HCT116 (cell line): ENCODE measurements around the gene CAMK1D. TPM values are rescaled to one million over a fixed set of nuclear protein-coding genes. Genes with fewer than 3 reads are reported as not detected.
A peak's percentile ranks its signal among the peaks of the same experiment; 100 is the strongest.

ENCODE experiments used
- ATAC-seq: fragments of 200-7000 bp; cut with Tn5 transposase; 2 replicates; pipeline ENCODE4 v1.9.1; 2020; ENCODE audit warnings: mild to moderate bottlenecking, moderate library complexity
- BruUV-seq: library from RNA; stranded (reverse); fragments of 400-500 nt; replicated peaks from 2 replicates; lab custom pipeline; 2021; lab: Mats Ljungman, UMichigan
- CTCF ChIA-PET: fragments of 300-600 bp; sonication (Branson Sonifier 250); formaldehyde crosslinking; loops from one replicate; lab custom pipeline; 2021; ENCODE audit warnings: antibody characterized with exemption; lab: Charles Lee
- POLR2A ChIA-PET: fragments of 300-600, 350-600 bp; sonication (Branson Sonifier 250); formaldehyde crosslinking; loops from one replicate; lab custom pipeline; 2021; ENCODE audit warnings: antibody characterized with exemption; lab: Charles Lee
- RAD21 ChIA-PET, 2 experiments: fragments of 300-600 bp; sonication (Branson Sonifier 250); formaldehyde crosslinking; loops; one replicate each; lab custom pipeline; 2023; ENCODE audit warnings: low total read pairs in 2 of 2; ENCODE audit not compliant: uncharacterized antibody in 2 of 2, unreplicated experiment in 2 of 2, low non-redundant PET in 1 of 2; lab: Charles Lee
- DNase-seq: peaks from one replicate; pipeline ENCODE4 v3.0.0-alpha.2; 2010; ENCODE audit warnings: low read depth, low spot score
- H2AFZ ChIP-seq: fragments of 200-600 bp; shearing (Covaris generic), sonication (generic); 2 replicates; pipeline ENCODE4 v1.6.1; 2017; ENCODE audit warnings: low read depth, mixed run types, mixed read lengths, antibody characterized with exemption, low read length; ENCODE audit not compliant: poor library complexity, severe bottlenecking
- H3K27ac ChIP-seq: 2 replicates; pipeline ENCODE4 v1.5.1; 2012; ENCODE audit warnings: low read depth, low read length
- H3K27me3 ChIP-seq: fragments of 200-600 bp; sonication (generic); 2 replicates; pipeline ENCODE4 v1.6.1; 2016; ENCODE audit warnings: mixed run types, low read length, mixed read lengths; ENCODE audit not compliant: insufficient read depth
- H3K36me3 ChIP-seq, 2 experiments: fragments of 200-500 bp in 1 of 2; fragments of 200-600 bp in 1 of 2; sonication (Bioruptor generic) in 1 of 2; sonication (generic) in 1 of 2; 2 replicates each; pipeline versions ENCODE4 v1.5.1 to v1.6.1; 2014 to 2016; ENCODE audit warnings: low read length in 2 of 2, inconsistent platforms in 1 of 2, mixed read lengths in 1 of 2, mixed run types in 1 of 2; ENCODE audit not compliant: insufficient read depth in 2 of 2, control insufficient read depth in 1 of 2
- H3K4me1 ChIP-seq, 2 experiments: fragments of 200-600 bp in 1 of 2; sonication (generic) in 1 of 2; 2 replicates each; pipeline versions ENCODE4 v1.5.1 to v1.6.1; 2012 to 2017; ENCODE audit warnings: low read length in 2 of 2, inconsistent platforms in 1 of 2, mild to moderate bottlenecking in 1 of 2, mixed read lengths in 1 of 2, mixed run types in 1 of 2, moderate library complexity in 1 of 2; ENCODE audit not compliant: insufficient read depth in 2 of 2, control insufficient read depth in 1 of 2
- H3K4me2 ChIP-seq: fragments of 200-600 bp; sonication (generic); 2 replicates; pipeline ENCODE4 v1.6.1; 2017; ENCODE audit warnings: mixed run types, low read length, mixed read lengths
- H3K4me3 ChIP-seq, 2 experiments: fragments of 200-600 bp in 1 of 2; sonication (generic) in 1 of 2; replicated peaks in 1 of 2; 2 replicates each; pipeline ENCODE4 v1.5.1; 2011 to 2016; ENCODE audit warnings: low read length in 2 of 2, control low read depth in 1 of 2, low read depth in 1 of 2, mild to moderate bottlenecking in 1 of 2, mixed read lengths in 1 of 2, mixed run types in 1 of 2
- H3K79me2 ChIP-seq: fragments of 200-600 bp; sonication (generic); 2 replicates; pipeline ENCODE4 v1.6.1; 2017; ENCODE audit warnings: mild to moderate bottlenecking, mixed run types, low read length, moderate library complexity, mixed read lengths; ENCODE audit not compliant: insufficient read depth
- H3K9ac ChIP-seq: fragments of 200-600 bp; sonication (generic); 2 replicates; pipeline ENCODE4 v1.6.1; 2016; ENCODE audit warnings: low read length, mixed read lengths
- H3K9me2 ChIP-seq: fragments of 200-600 bp; sonication (generic), shearing (Covaris generic); 2 replicates; pipeline ENCODE4 v1.6.1; 2017; ENCODE audit warnings: mixed run types, mild to moderate bottlenecking, moderate library complexity; ENCODE audit not compliant: insufficient read depth
- H3K9me3 ChIP-seq, 2 experiments: fragments of 200-500 bp in 1 of 2; fragments of 200-600 bp in 1 of 2; sonication (Bioruptor generic) in 1 of 2; sonication (generic) in 1 of 2; 2 replicates each; pipeline ENCODE4 v1.6.1; 2014 to 2017; ENCODE audit warnings: low read length in 2 of 2, mixed read lengths in 2 of 2, inconsistent platforms in 1 of 2, low read depth in 1 of 2, mild to moderate bottlenecking in 1 of 2, mixed run types in 1 of 2, moderate library complexity in 1 of 2; ENCODE audit not compliant: control insufficient read depth in 1 of 2, insufficient read depth in 1 of 2
- H4K20me1 ChIP-seq: fragments of 200-600 bp; sonication (generic), shearing (Covaris generic); 2 replicates; pipeline ENCODE4 v1.6.1; 2017; ENCODE audit warnings: mixed run types, mild to moderate bottlenecking, moderate library complexity; ENCODE audit not compliant: insufficient read depth
- CBX3 ChIP-seq: IDR thresholded peaks from 2 replicates; pipeline ENCODE4 v1.6.1; 2012; ENCODE audit warnings: low read depth
- CEBPB ChIP-seq: IDR thresholded peaks from 2 replicates; pipeline ENCODE4 v1.6.1; 2012; ENCODE audit warnings: low read depth
- EGR1 ChIP-seq: IDR thresholded peaks from 2 replicates; pipeline ENCODE4 v1.6.1; 2012; ENCODE audit warnings: low read depth
- ELF1 ChIP-seq: IDR thresholded peaks from 2 replicates; pipeline ENCODE4 v1.6.1; 2012; ENCODE audit warnings: low read depth, borderline replicate concordance
- EZH2 ChIP-seq: fragments of 200-600 bp; sonication (generic); IDR thresholded peaks from 2 replicates; pipeline ENCODE4 v1.6.1; 2017; ENCODE audit warnings: antibody characterized with exemption, mixed run types
- EZH2phosphoT487 ChIP-seq: fragments of 200-600 bp; IDR thresholded peaks from 2 replicates; pipeline ENCODE4 v1.6.1; 2018; ENCODE audit warnings: antibody characterized with exemption, borderline replicate concordance
- POLR2A ChIP-seq: IDR thresholded peaks from 2 replicates; pipeline ENCODE4 v1.7.0; 2011; ENCODE audit warnings: borderline replicate concordance; ENCODE audit not compliant: insufficient read depth, insufficient read length; ENCODE audit errors: extremely low read depth
- POLR2AphosphoS5 ChIP-seq: IDR thresholded peaks from 2 replicates; pipeline ENCODE4 v1.6.1; 2011; ENCODE audit warnings: mild to moderate bottlenecking, low read depth, low read length, moderate library complexity
- TCF7L2 ChIP-seq: IDR thresholded peaks from 2 replicates; pipeline ENCODE4 v1.7.0; 2011; ENCODE audit warnings: borderline replicate concordance, inconsistent platforms; ENCODE audit not compliant: insufficient read depth, insufficient read length; ENCODE audit errors: extremely low read depth
- ZBTB33 ChIP-seq: IDR thresholded peaks from 2 replicates; pipeline ENCODE4 v1.6.1; 2011; ENCODE audit warnings: mild to moderate bottlenecking, low read length, moderate library complexity; ENCODE audit not compliant: insufficient replicate concordance; ENCODE audit errors: extremely low read depth
- ZFX ChIP-seq: fragments of 450-650 bp; IDR thresholded peaks from 2 replicates; pipeline ENCODE4 v1.6.1; 2017
- intact Hi-C: fragments of 100-400 bp; cut with micrococcal nuclease; formaldehyde crosslinking; loops from 2 replicates; pipeline ENCODE4 v1.10.0; 2022
- total RNA-seq: library from RNA; stranded (reverse); gene quantifications from one replicate; pipeline ENCODE4 v1.2.1, GENCODE V29; 2021; ENCODE audit not compliant: unreplicated experiment
- TF ChIP-seq, protein P1 (sequence below), 3 experiments: fragments of 200-600 bp in 1 of 3; sonication (generic) in 1 of 3; IDR thresholded peaks in 2 of 3; conservative IDR thresholded peaks in 1 of 3; 2 replicates each; pipeline ENCODE4 v1.5.1; 2012 to 2017; ENCODE audit warnings: low read depth in 2 of 3, low read length in 2 of 3, antibody characterized with exemption in 1 of 3, borderline replicate concordance in 1 of 3, control low read depth in 1 of 3, mild to moderate bottlenecking in 1 of 3, mixed read lengths in 1 of 3, mixed run types in 1 of 3, moderate library complexity in 1 of 3; ENCODE audit not compliant: insufficient read depth in 1 of 3

The CAMK1D gene
- total RNA-seq, 1 experiment from 2014 or later: 9.6 TPM

DNA sequence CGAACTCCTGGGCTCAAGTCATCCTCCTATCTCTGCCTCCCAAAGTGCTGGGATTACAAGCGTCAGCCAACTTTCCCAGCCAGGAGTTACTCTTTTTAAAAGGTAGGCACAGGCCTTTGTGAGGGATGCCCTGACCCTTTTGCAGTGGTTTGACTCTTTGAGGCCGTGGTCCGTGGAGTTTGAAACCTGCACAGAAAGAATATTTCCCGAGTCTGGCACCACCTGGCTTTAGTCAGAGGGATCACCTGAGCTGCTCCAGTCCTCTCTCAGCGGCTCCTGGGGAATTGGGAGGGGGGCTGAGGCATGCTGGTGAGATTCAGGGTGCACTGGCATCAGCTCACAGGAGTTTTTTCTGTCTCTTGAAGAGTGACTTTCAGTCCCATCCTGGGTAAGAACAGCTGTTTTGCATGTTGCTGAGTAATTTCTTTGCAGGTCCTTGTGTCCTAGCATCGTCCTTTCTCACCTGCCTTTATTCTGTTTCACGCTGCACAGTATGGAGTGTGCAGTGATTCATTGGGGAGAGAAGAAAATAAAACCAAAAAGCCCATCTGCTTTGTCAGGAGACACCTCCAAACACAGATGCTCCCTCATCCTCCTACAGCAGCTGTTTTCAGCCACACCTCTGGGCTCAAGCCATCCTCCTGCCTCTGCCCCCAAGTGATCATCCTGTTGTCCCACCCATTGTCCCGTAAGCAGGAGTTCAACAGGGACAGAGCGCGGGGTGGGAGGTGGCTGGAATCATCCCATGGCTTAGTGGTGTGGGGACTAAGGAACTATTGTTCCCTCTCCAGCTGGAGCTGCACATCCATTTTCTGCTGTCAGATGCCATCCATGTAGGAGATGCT lies 284.7 kb downstream of the CAMK1D start:
- POLR2A ChIA-PET: no interaction called here
- Histone ChIP-seq H2AFZ (no peak overlapping the region), H3K36me3 (no peaks in the 10 kb centered on the region), H4K20me1 (no peaks in the 10 kb centered on the region), H3K79me2 (no peaks in the 10 kb centered on the region), H3K4me2 (no peak overlapping the region), H3K9me3 (no peaks in the 10 kb centered on the region), H3K27me3 (no peaks in the 10 kb centered on the region), H3K27ac (no peak overlapping the region), H3K4me1 (peaks cover 0 to 13% of the 10 kb centered on the region in 2 experiments; a peak in 1 of 4 replicates)
- DNase-seq (no peak), ATAC-seq (no peak)
- RAD21 ChIA-PET: no interaction called here
- CTCF ChIA-PET: no interaction called here
- no peak for TF ChIP-seq TCF7L2
- TF ChIP-seq EZH2phosphoT487: no peak
- TF ChIP-seq, protein P1, sequence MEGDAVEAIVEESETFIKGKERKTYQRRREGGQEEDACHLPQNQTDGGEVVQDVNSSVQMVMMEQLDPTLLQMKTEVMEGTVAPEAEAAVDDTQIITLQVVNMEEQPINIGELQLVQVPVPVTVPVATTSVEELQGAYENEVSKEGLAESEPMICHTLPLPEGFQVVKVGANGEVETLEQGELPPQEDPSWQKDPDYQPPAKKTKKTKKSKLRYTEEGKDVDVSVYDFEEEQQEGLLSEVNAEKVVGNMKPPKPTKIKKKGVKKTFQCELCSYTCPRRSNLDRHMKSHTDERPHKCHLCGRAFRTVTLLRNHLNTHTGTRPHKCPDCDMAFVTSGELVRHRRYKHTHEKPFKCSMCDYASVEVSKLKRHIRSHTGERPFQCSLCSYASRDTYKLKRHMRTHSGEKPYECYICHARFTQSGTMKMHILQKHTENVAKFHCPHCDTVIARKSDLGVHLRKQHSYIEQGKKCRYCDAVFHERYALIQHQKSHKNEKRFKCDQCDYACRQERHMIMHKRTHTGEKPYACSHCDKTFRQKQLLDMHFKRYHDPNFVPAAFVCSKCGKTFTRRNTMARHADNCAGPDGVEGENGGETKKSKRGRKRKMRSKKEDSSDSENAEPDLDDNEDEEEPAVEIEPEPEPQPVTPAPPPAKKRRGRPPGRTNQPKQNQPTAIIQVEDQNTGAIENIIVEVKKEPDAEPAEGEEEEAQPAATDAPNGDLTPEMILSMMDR (IDR thresholded peaks at IDR 0.05 in 2 of 3, conservative IDR thresholded peaks at IDR 0.05 in 1 of 3; ENCODE audit: borderline replicate concordance in 1 of 3, insufficient read depth in 1 of 3, low read depth in 2 of 3, low read length in 2 of 3): peak in 1 of 3 experiments; percentile 4; a peak in 1 of 6 replicates
- TF ChIP-seq, all 23 proteins: peak for 1
- H3K9ac ChIP-seq: no peak overlapping the region
- no peak overlapping the region for H3K4me3 ChIP-seq
- intact Hi-C loops: no loop called here
- BruUV-seq: no TSS peak
- no peaks in the 10 kb centered on the region for H3K9me2 ChIP-seq

DNA sequence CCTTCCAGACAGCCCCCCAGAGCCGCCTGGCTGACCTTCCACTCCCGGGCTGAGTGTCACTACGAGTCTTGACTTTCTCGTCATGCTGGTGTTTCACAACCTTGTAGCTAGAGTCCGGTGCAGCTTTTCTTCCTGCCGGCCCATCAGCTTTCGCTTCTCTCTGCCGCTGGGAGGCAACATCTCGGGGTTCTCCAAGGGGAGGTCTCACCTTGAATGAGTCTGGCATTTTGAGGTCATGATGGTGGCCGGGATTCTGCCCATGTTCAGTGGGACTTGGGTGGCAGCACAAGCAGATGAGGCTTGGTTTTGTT lies 285.2 kb downstream of the CAMK1D start:
- no peak overlapping the region for H3K27ac ChIP-seq
- no peaks in the 10 kb centered on the region for H3K27me3 ChIP-seq
- ATAC-seq (no peak), DNase-seq (no peak)
- RAD21 ChIA-PET: no interaction called here
- no peak overlapping the region for H2AFZ ChIP-seq
- no peaks in the 10 kb centered on the region for H3K36me3 ChIP-seq
- no peak overlapping the region for H3K4me2 ChIP-seq
- no peaks in the 10 kb centered on the region for H3K9me2 ChIP-seq
- no peak overlapping the region for H3K4me3 ChIP-seq
- H3K4me1 ChIP-seq: peaks cover 0 to 13% of the 10 kb centered on the region in 2 experiments; a peak in 1 of 4 replicates
- no peaks in the 10 kb centered on the region for H3K9me3 ChIP-seq
- POLR2A ChIA-PET: no interaction called here
- CTCF ChIA-PET: no interaction called here
- H4K20me1 ChIP-seq: no peaks in the 10 kb centered on the region
- H3K79me2 ChIP-seq: no peaks in the 10 kb centered on the region
- intact Hi-C loops: no loop called here
- no TSS peak for BruUV-seq
- no peak overlapping the region for H3K9ac ChIP-seq
- no peak for TF ChIP-seq ELF1
- TF ChIP-seq EGR1: no peak
- TF ChIP-seq EZH2: no peak
- no peak for TF ChIP-seq POLR2A
- no peak for TF ChIP-seq CEBPB
- no peak for TF ChIP-seq EZH2phosphoT487
- no peak for TF ChIP-seq POLR2AphosphoS5
- no peak for TF ChIP-seq ZFX
- no peak for TF ChIP-seq CBX3
- TF ChIP-seq, protein P1 (IDR thresholded peaks at IDR 0.05 in 2 of 3, conservative IDR thresholded peaks at IDR 0.05 in 1 of 3; ENCODE audit: borderline replicate concordance in 1 of 3, insufficient read depth in 1 of 3, low read depth in 2 of 3, low read length in 2 of 3): no peak
- no peak for TF ChIP-seq ZBTB33
